HepG2 (cell line): ENCODE data around the gene PRELID1. TPM values are rescaled to one million over a fixed set of nuclear protein-coding genes. Genes with fewer than 3 reads are reported as not detected.

Experiments
- ATAC-seq: fragments of 200-7000 bp; cut with Tn5 transposase; 3 replicates; pipeline ENCODE4 v1.9.1; 2020; ENCODE audit warnings: mild to moderate bottlenecking, moderate library complexity
- BruUV-seq: library from RNA; stranded (reverse); fragments of 400-500 nt; replicated peaks from 2 replicates; lab custom pipeline; 2021; lab: Mats Ljungman, UMichigan
- CTCF ChIA-PET: fragments of 300-600 bp; formaldehyde crosslinking; extraction: SDS; loops from one replicate; lab custom pipeline; 2021; ENCODE audit warnings: low total read pairs, inconsistent platforms, low intra/inter-chr PET ratio; lab: Yijun Ruan, JAX
- POLR2A ChIA-PET: fragments of 350-600 bp; sonication (Branson Sonifier 250); formaldehyde crosslinking; loops from one replicate; lab custom pipeline; 2020; ENCODE audit warnings: antibody characterized with exemption, inconsistent platforms; lab: Yijun Ruan, JAX
- DNase-seq: peaks from one replicate; pipeline ENCODE4 v3.0.0-alpha.2; 2015; ENCODE audit warnings: low spot score
- FAIRE-seq: peaks from 3 replicates; lab custom pipeline; 2011; peaks lifted over from hg19 to GRCh38; lab: Jason Lieb, UNC
- H2AFZ ChIP-seq: one replicate; pipeline ENCODE4 v1.6.1; 2011; ENCODE audit warnings: low read length, inconsistent platforms
- H3K27ac ChIP-seq: fragments of 300-600 bp; 3 replicates; pipeline ENCODE4 v1.8.0; 2011; ENCODE audit warnings: mixed run types, mild to moderate bottlenecking, mixed read lengths, low read length, inconsistent platforms; ENCODE audit not compliant: insufficient read depth; ENCODE audit errors: extremely low read length
- H3K27me3 ChIP-seq, 2 experiments: fragments of 200-600 bp in 1 of 2; 2 replicates in 1 of 2; 3 replicates in 1 of 2; pipeline versions ENCODE4 v1.6.0 to v1.8.0; 2011; ENCODE audit warnings: low read length in 2 of 2, mild to moderate bottlenecking in 2 of 2, moderate library complexity in 2 of 2, inconsistent platforms in 1 of 2; ENCODE audit not compliant: insufficient read depth in 2 of 2, control insufficient read depth in 1 of 2
- H3K36me3 ChIP-seq, 2 experiments: fragments of 200-600 bp in 1 of 2; replicated peaks in 1 of 2; 2 replicates in 1 of 2; 3 replicates in 1 of 2; pipeline versions ENCODE4 v1.5.1 to v1.8.0; 2011; ENCODE audit warnings: low read length in 2 of 2, inconsistent platforms in 1 of 2; ENCODE audit not compliant: insufficient read depth in 2 of 2, control insufficient read depth in 1 of 2
- H3K4me1 ChIP-seq: 2 replicates; pipeline ENCODE4 v1.5.1; 2012; ENCODE audit warnings: low read length, inconsistent platforms; ENCODE audit not compliant: insufficient read depth
- H3K4me2 ChIP-seq: 2 replicates; pipeline ENCODE4 v1.6.0; 2011; ENCODE audit warnings: low read depth, low read length, inconsistent platforms
- H3K4me3 ChIP-seq, 3 experiments: fragments of 200-600 bp in 1 of 3; sonication (generic), shearing (Covaris generic) in 1 of 3; replicated peaks in 1 of 3; 2 replicates each; pipeline ENCODE4 v1.5.1; 2011 to 2016; ENCODE audit warnings: low read length in 3 of 3, inconsistent platforms in 2 of 3, low read depth in 2 of 3, mild to moderate bottlenecking in 2 of 3, control low read depth in 1 of 3, mixed read lengths in 1 of 3; ENCODE audit not compliant: insufficient read depth in 1 of 3
- H3K79me2 ChIP-seq: one replicate; pipeline ENCODE4 v1.6.1; 2011; ENCODE audit warnings: low read length, inconsistent platforms; ENCODE audit not compliant: insufficient read depth
- H3K9ac ChIP-seq: 2 replicates; pipeline ENCODE4 v1.6.0; 2011; ENCODE audit warnings: mild to moderate bottlenecking, low read depth, low read length, inconsistent platforms; ENCODE audit not compliant: insufficient read depth
- H3K9me3 ChIP-seq: 2 replicates; pipeline ENCODE4 v1.5.1; 2012; ENCODE audit warnings: mild to moderate bottlenecking, low read length
- H4K20me1 ChIP-seq: 2 replicates; pipeline ENCODE4 v1.6.0; 2011; ENCODE audit warnings: inconsistent platforms, mild to moderate bottlenecking, low read length, moderate library complexity; ENCODE audit not compliant: insufficient read depth
- CEBPB ChIP-seq: IDR thresholded peaks from 2 replicates; pipeline ENCODE4 v1.6.1; 2011; ENCODE audit warnings: low read depth, low read length, improper control_type of control experiment, borderline replicate concordance
- NONO ChIP-seq, 2 experiments: fragments of 450-650 bp in 1 of 2; sonication (generic) in 1 of 2; formaldehyde crosslinking in 1 of 2; IDR thresholded peaks in 1 of 2; conservative IDR thresholded peaks in 1 of 2; 2 replicates each; pipeline versions ENCODE4 v1.6.1 to v1.8.0; 2017 to 2022; ENCODE audit warnings: mild to moderate bottlenecking in 1 of 2, missing genetic modification reagents in 1 of 2, moderate library complexity in 1 of 2
- SAFB2 ChIP-seq: sonication (generic); formaldehyde crosslinking; IDR thresholded peaks from 2 replicates; pipeline ENCODE4 v1.5.1; 2020; ENCODE audit warnings: missing genetic modification reagents, low read depth, mild to moderate bottlenecking, borderline replicate concordance
- SNAI1 ChIP-seq: sonication (generic); formaldehyde crosslinking; IDR thresholded peaks from 2 replicates; pipeline ENCODE4 v1.5.0; 2020; ENCODE audit warnings: mild to moderate bottlenecking, missing genetic modification reagents, borderline replicate concordance
- ZNF605 ChIP-seq: sonication (generic); formaldehyde crosslinking; IDR thresholded peaks from 2 replicates; pipeline ENCODE4 v1.8.0; 2022; ENCODE audit warnings: mild to moderate bottlenecking, missing genetic modification reagents
- WGBS: methylation state at CpG from one replicate; pipeline ENCODE4 v1.1.6; 2017; ENCODE audit warnings: low lambda C conversion rate; 5-methylcytosine and 5-hydroxymethylcytosine counted together
- in situ Hi-C: cut with HindIII; loops from 2 replicates; pipeline ENCODE4 v1.10.0; 2017; ENCODE audit warnings: low pct_unique_long_range_greater_than_20kb; ENCODE audit not compliant: extremely low pct_ligation_motif_present
- intact Hi-C: fragments of 100-400 bp; cut with micrococcal nuclease; formaldehyde crosslinking; loops from one replicate; pipeline ENCODE4 v1.10.0; 2022; ENCODE audit not compliant: unreplicated experiment
- polyA plus RNA-seq, 8 experiments: library from polyadenylated mRNA; depleted of rRNA in 3 of 8; stranded (reverse) in 7 of 8; unstranded in 1 of 8; fragments of >200 nt; fragmentation: Illumina TruSeq in 4 of 8; extraction: Trizol in 4 of 8; gene quantifications; 2 replicates each; pipeline versions ENCODE4 v1.2.1 to v1.2.3, GENCODE V29; 2011 to 2016; ENCODE audit warnings: low read depth in 4 of 8, missing spikeins in 1 of 8, mixed read lengths in 1 of 8; ENCODE audit not compliant: insufficient read depth in 1 of 8
- total RNA-seq, 5 experiments: library from RNA; depleted of rRNA; stranded (reverse); fragments of >200 nt; fragmentation: Illumina TruSeq; extraction: Trizol; gene quantifications; 2 replicates each; pipeline ENCODE4 v1.2.3, GENCODE V29; 2016; ENCODE audit warnings: low read depth in 1 of 5
- TF ChIP-seq, protein P1 (sequence below): sonication (generic); formaldehyde crosslinking; IDR thresholded peaks from 2 replicates; pipeline ENCODE4 v1.4.0; 2020; ENCODE audit warnings: missing genetic modification reagents
- TF ChIP-seq, protein P2 (sequence below): sonication (generic); formaldehyde crosslinking; IDR thresholded peaks from 2 replicates; pipeline ENCODE4 v1.4.0; 2020; ENCODE audit warnings: missing genetic modification reagents
- TF ChIP-seq, protein P3 (sequence below): sonication (generic); formaldehyde crosslinking; conservative IDR thresholded peaks from 2 replicates; pipeline ENCODE4 v1.8.1; 2023; ENCODE audit warnings: missing genetic modification reagents
- TF ChIP-seq, protein P4 (sequence below): sonication (generic); formaldehyde crosslinking; IDR thresholded peaks from one replicate; pipeline ENCODE4 v1.5.1; 2020; ENCODE audit warnings: mild to moderate bottlenecking, missing genetic modification reagents; ENCODE audit errors: not compliant biosample characterization

Gene PRELID1
- total and polyA plus RNA-seq, 2 of the 13 experiments (the other 11 are each of a cell fraction or from before 2014, with no cell fraction given), result 250 to 271 TPM

GRCh38 chr5:177349762-177350161, 46.2 kb downstream of the PRELID1 start (continued):
- TF ChIP-seq NONO (IDR thresholded peaks at IDR 0.05) (no peak), NONO (CRISPR knock-in tag; conservative IDR thresholded peaks at IDR 0.05) (no peak), CEBPB (no peak)
- TF ChIP-seq, protein P1, sequence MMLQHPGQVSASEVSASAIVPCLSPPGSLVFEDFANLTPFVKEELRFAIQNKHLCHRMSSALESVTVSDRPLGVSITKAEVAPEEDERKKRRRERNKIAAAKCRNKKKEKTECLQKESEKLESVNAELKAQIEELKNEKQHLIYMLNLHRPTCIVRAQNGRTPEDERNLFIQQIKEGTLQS (CRISPR knock-in tag), result no peak
- TF ChIP-seq, protein P2, sequence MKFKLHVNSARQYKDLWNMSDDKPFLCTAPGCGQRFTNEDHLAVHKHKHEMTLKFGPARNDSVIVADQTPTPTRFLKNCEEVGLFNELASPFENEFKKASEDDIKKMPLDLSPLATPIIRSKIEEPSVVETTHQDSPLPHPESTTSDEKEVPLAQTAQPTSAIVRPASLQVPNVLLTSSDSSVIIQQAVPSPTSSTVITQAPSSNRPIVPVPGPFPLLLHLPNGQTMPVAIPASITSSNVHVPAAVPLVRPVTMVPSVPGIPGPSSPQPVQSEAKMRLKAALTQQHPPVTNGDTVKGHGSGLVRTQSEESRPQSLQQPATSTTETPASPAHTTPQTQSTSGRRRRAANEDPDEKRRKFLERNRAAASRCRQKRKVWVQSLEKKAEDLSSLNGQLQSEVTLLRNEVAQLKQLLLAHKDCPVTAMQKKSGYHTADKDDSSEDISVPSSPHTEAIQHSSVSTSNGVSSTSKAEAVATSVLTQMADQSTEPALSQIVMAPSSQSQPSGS (CRISPR knock-in tag), result no peak
- TF ChIP-seq, all 625 proteins: peak for 0

- no peak overlapping the region for H2AFZ ChIP-seq
- FAIRE-seq (no peak), ATAC-seq (peak; percentile 18), DNase-seq (no peak)
- H3K27me3 ChIP-seq, result no peaks in the 10 kb centered on the region; a peak in 1 of 5 replicates
- ChIA-PET POLR2A (interaction anchor here (1.0 to 6.8 kb wide), 9 partner anchors 15 to 264 kb away, joined by 3 to 84 read pairs (median 10); no protein-coding TSS in a partner anchor), CTCF (no interaction called here)
- H3K27ac ChIP-seq, result peak overlapping the region; percentile 94
- in situ Hi-C loops (loop anchor here (25.0 kb wide), 1 partner anchor 814 kb away; the partner anchor contains the start of genes CDHR2 and RNF44), intact Hi-C loops (no loop called here)
- 9% methylated on average over 10 of the region's 19 CpGs for WGBS
- H3K79me2 ChIP-seq, result peaks cover 50% of the 10 kb centered on the region
- H3K4me1 ChIP-seq, result peaks cover 79% of the 10 kb centered on the region
- peak overlapping the region; percentile 92 to 98 (median 93) for H3K4me3 ChIP-seq
- H3K36me3 ChIP-seq, result peaks cover 6 to 15% of the 10 kb centered on the region in 2 experiments
- TSS peak; percentile 55 for BruUV-seq
- peak overlapping the region; percentile 94 for H3K4me2 ChIP-seq
- H3K9ac ChIP-seq, result peak overlapping the region; percentile 95
- no peaks in the 10 kb centered on the region for H4K20me1 ChIP-seq
- no peaks in the 10 kb centered on the region for H3K9me3 ChIP-seq
- TF ChIP-seq ZNF605 (CRISPR knock-in tag) (0 out of 2 replicates have a peak, but pooled peaks have one; percentile 26), SNAI1 (CRISPR knock-in tag) (0 out of 2 replicates have a peak, but pooled peaks have one; percentile 1), SAFB2 (CRISPR knock-in tag) (0 out of 2 replicates have a peak, but pooled peaks have one; percentile 12)
- TF ChIP-seq, protein P3, sequence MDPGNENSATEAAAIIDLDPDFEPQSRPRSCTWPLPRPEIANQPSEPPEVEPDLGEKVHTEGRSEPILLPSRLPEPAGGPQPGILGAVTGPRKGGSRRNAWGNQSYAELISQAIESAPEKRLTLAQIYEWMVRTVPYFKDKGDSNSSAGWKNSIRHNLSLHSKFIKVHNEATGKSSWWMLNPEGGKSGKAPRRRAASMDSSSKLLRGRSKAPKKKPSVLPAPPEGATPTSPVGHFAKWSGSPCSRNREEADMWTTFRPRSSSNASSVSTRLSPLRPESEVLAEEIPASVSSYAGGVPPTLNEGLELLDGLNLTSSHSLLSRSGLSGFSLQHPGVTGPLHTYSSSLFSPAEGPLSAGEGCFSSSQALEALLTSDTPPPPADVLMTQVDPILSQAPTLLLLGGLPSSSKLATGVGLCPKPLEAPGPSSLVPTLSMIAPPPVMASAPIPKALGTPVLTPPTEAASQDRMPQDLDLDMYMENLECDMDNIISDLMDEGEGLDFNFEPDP, result no peak
- TF ChIP-seq, protein P4, sequence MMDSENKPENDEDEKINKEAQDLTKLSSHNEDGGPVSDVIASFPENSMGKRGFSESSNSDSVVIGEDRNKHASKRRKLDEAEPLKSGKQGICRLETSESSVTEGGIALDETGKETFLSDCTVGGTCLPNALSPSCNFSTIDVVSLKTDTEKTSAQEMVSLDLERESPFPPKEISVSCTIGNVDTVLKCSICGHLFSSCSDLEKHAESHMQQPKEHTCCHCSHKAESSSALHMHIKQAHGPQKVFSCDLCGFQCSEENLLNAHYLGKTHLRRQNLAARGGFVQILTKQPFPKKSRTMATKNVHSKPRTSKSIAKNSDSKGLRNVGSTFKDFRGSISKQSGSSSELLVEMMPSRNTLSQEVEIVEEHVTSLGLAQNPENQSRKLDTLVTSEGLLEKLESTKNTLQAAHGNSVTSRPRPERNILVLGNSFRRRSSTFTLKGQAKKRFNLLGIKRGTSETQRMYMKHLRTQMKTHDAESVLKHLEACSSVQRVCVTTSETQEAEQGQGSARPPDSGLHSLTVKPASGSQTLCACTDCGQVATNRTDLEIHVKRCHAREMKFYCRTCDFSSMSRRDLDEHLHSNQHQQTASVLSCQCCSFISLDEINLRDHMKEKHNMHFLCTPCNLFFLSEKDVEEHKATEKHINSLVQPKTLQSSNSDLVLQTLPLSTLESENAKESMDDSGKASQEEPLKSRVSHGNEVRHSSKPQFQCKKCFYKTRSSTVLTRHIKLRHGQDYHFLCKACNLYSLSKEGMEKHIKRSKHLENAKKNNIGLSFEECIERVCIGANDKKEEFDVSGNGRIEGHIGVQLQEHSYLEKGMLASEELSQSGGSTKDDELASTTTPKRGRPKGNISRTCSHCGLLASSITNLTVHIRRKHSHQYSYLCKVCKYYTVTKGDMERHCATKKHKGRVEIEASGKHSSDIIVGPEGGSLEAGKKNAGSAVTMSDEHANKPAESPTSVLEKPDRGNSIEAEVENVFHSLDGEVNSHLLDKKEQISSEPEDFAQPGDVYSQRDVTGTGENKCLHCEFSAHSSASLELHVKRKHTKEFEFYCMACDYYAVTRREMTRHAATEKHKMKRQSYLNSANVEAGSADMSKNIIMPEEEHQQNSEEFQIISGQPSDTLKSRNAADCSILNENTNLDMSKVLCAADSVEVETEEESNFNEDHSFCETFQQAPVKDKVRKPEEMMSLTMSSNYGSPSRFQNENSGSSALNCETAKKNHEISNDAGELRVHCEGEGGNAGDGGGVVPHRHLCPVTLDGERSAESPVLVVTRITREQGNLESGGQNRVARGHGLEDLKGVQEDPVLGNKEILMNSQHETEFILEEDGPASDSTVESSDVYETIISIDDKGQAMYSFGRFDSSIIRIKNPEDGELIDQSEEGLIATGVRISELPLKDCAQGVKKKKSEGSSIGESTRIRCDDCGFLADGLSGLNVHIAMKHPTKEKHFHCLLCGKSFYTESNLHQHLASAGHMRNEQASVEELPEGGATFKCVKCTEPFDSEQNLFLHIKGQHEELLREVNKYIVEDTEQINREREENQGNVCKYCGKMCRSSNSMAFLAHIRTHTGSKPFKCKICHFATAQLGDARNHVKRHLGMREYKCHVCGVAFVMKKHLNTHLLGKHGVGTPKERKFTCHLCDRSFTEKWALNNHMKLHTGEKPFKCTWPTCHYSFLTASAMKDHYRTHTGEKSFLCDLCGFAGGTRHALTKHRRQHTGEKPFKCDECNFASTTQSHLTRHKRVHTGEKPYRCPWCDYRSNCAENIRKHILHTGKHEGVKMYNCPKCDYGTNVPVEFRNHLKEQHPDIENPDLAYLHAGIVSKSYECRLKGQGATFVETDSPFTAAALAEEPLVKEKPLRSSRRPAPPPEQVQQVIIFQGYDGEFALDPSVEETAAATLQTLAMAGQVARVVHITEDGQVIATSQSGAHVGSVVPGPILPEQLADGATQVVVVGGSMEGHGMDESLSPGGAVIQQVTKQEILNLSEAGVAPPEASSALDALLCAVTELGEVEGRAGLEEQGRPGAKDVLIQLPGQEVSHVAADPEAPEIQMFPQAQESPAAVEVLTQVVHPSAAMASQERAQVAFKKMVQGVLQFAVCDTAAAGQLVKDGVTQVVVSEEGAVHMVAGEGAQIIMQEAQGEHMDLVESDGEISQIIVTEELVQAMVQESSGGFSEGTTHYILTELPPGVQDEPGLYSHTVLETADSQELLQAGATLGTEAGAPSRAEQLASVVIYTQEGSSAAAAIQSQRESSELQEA, result peak; percentile 26
These were observed 47.3 kb downstream of the PRELID1 start for GRCh38 chr5:177350776-177351391.
